ENCODE data around the gene TBC1D7. TPM values are rescaled to one million over a fixed set of nuclear protein-coding genes. Genes with fewer than 3 reads are reported as not detected.

TBC1D7 gene
- polyA plus RNA-seq, 1 of the 3 experiments (the other 2 are of a cell fraction) = 25.2 TPM

- no peaks in the 10 kb centered on the region for H3K9me2 ChIP-seq
- no peak overlapping the region for H3K4me3 ChIP-seq (ENCODE audit: low read depth in 2 of 2, low read length in 1 of 2)
- peaks cover 28% of the 10 kb centered on the region for H3F3A ChIP-seq (replicated peaks; ENCODE audit: insufficient read depth)
- TF ChIP-seq SMC3 (IDR thresholded peaks at IDR 0.05; ENCODE audit: low read depth, low read length) = no peak
- no peak for TF ChIP-seq CHD2 (IDR thresholded peaks at IDR 0.05; ENCODE audit: low read length, partially characterized antibody)
- TF ChIP-seq GATA2 (CRISPR knock-in tag; IDR thresholded peaks at IDR 0.05) = no peak
- TF ChIP-seq, protein P1, sequence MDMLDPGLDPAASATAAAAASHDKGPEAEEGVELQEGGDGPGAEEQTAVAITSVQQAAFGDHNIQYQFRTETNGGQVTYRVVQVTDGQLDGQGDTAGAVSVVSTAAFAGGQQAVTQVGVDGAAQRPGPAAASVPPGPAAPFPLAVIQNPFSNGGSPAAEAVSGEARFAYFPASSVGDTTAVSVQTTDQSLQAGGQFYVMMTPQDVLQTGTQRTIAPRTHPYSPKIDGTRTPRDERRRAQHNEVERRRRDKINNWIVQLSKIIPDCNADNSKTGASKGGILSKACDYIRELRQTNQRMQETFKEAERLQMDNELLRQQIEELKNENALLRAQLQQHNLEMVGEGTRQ (IDR thresholded peaks at IDR 0.05; ENCODE audit: borderline replicate concordance, low read depth, low read length) = no peak
- TF ChIP-seq JUND (IDR thresholded peaks at IDR 0.05) = no peak
- no peak for TF ChIP-seq ZBTB33 (IDR thresholded peaks at IDR 0.05; ENCODE audit: borderline replicate concordance, low read depth)
- no peak for TF ChIP-seq MXI1 (IDR thresholded peaks at IDR 0.05; ENCODE audit: low read depth, low read length)
- no peaks in the 10 kb centered on the region for H3K9me3 ChIP-seq
- no peak overlapping the region for H3K4me2 ChIP-seq
- ChIA-PET POLR2A (interaction anchor here (0.6 kb wide), 1 partner anchor 1880 kb away, joined by 3 read pairs; no protein-coding TSS in a partner anchor), CTCF (no interaction called here)
- peaks cover 3 to 27% of the 10 kb centered on the region in 2 experiments; a peak in 3 of 4 replicates for H3K4me1 ChIP-seq (ENCODE audit: control insufficient read depth in 1 of 2, insufficient read depth in 2 of 2, low read depth in 1 of 2, low read length in 1 of 2)
- H3K79me2 ChIP-seq (ENCODE audit: insufficient read depth) = no peaks in the 10 kb centered on the region
- no peak for DNase-seq
- no peak overlapping the region for H3K27ac ChIP-seq (ENCODE audit: low read depth in 2 of 2, low read length in 1 of 2)
- no peaks in the 10 kb centered on the region for H3K27me3 ChIP-seq (ENCODE audit: insufficient read depth)
- no peaks in the 10 kb centered on the region for H4K20me1 ChIP-seq (ENCODE audit: insufficient read depth)
- H2AFZ ChIP-seq (ENCODE audit: low read depth) = no peak overlapping the region
- 89% methylated on average over 14 of the region's 14 CpGs for WGBS (ENCODE audit: low lambda C conversion rate)
- no peak overlapping the region for H3K9ac ChIP-seq
- H3K36me3 ChIP-seq (replicated peaks in 1 of 2; ENCODE audit: control insufficient read depth in 1 of 2, insufficient read depth in 2 of 2, low read length in 1 of 2) = no peaks in the 10 kb centered on the region
These were observed 29.3 kb upstream of the TBC1D7 start for GRCh38 chr6:13357551-13358075.

- CTCF ChIA-PET = interaction anchor here (1.9 kb wide), 1 partner anchor 24 kb away, joined by 5 read pairs; no protein-coding TSS in a partner anchor
- H3K9me3 ChIP-seq = no peaks in the 10 kb centered on the region
- 0 out of 2 replicates have a peak overlapping the region, but pooled peaks have one; percentile 45 for H2AFZ ChIP-seq (ENCODE audit: low read depth)
- peak overlapping the region; percentile 66 for H3K4me2 ChIP-seq
- no peak overlapping the region for H3K4me3 ChIP-seq (ENCODE audit: low read depth in 2 of 2, low read length in 1 of 2)
- H4K20me1 ChIP-seq (ENCODE audit: insufficient read depth) = no peaks in the 10 kb centered on the region
- POLR2A ChIA-PET = no interaction called here
- H3K79me2 ChIP-seq (ENCODE audit: insufficient read depth) = no peaks in the 10 kb centered on the region
- peak overlapping the region; percentile 71 to 81; a peak in 3 of 4 replicates for H3K27ac ChIP-seq (ENCODE audit: low read depth in 2 of 2, low read length in 1 of 2)
- 78% methylated on average over 6 of the region's 6 CpGs for whole genome bisulfite sequencing (ENCODE audit: low lambda C conversion rate)
- H3K27me3 ChIP-seq (ENCODE audit: insufficient read depth) = no peaks in the 10 kb centered on the region
- peaks cover 3 to 27% of the 10 kb centered on the region in 2 experiments; a peak in 3 of 4 replicates for H3K4me1 ChIP-seq (ENCODE audit: control insufficient read depth in 1 of 2, insufficient read depth in 2 of 2, low read depth in 1 of 2, low read length in 1 of 2)
- H3K36me3 ChIP-seq (replicated peaks in 1 of 2; ENCODE audit: control insufficient read depth in 1 of 2, insufficient read depth in 2 of 2, low read length in 1 of 2) = no peaks in the 10 kb centered on the region
- peaks cover 28% of the 10 kb centered on the region for H3F3A ChIP-seq (replicated peaks; ENCODE audit: insufficient read depth)
- no peak for TF ChIP-seq ZBTB33 (IDR thresholded peaks at IDR 0.05; ENCODE audit: borderline replicate concordance, low read depth)
- no peak for TF ChIP-seq SMC3 (IDR thresholded peaks at IDR 0.05; ENCODE audit: low read depth, low read length)
- TF ChIP-seq SIN3A (IDR thresholded peaks at IDR 0.05; ENCODE audit: borderline replicate concordance, low read depth, low read length) = no peak
- no peak for TF ChIP-seq RAD21 (IDR thresholded peaks at IDR 0.05; ENCODE audit: low read length)
- TF ChIP-seq RXRA (IDR thresholded peaks at IDR 0.05; ENCODE audit: borderline replicate concordance, low read depth) = no peak
- no peak for TF ChIP-seq TCF12 (IDR thresholded peaks at IDR 0.05)
- TF ChIP-seq, protein P1 (IDR thresholded peaks at IDR 0.05; ENCODE audit: borderline replicate concordance, low read depth, low read length) = no peak
- TF ChIP-seq RCOR1 (IDR thresholded peaks at IDR 0.05; ENCODE audit: low read length) = no peak
- TF ChIP-seq GABPA (IDR thresholded peaks at IDR 0.05; ENCODE audit: low read depth) = no peak
- TF ChIP-seq TAF1 (IDR thresholded peaks at IDR 0.05; ENCODE audit: borderline replicate concordance, low read depth, low read length) = no peak
- no peak for TF ChIP-seq YY1 (IDR thresholded peaks at IDR 0.05; ENCODE audit: low read depth)
- no peak for TF ChIP-seq JUND (IDR thresholded peaks at IDR 0.05)
- TF ChIP-seq ELF1 (IDR thresholded peaks at IDR 0.05) = no peak
- no peak for TF ChIP-seq FOXM1 (IDR thresholded peaks at IDR 0.05; ENCODE audit: low read depth)
- no peaks in the 10 kb centered on the region for H3K9me2 ChIP-seq
- peak overlapping the region; percentile 31; the same call in 1 of the 2 replicates for H3K9ac ChIP-seq
- no peak for DNase-seq
These were observed 27.9 kb upstream of the TBC1D7 start for GRCh38 chr6:13355999-13356785.

Data from SK-N-SH (cell line).